Thyroid gland (tissue), 4 donors: ENCODE measurements around the gene QSOX2.

Source experiments
- CTCF ChIP-seq, 6 experiments: fragments of 200-600 bp in 3 of 6; fragments of 450-650 bp in 3 of 6; sonication (generic) in 3 of 6; IDR thresholded peaks; one replicate each; pipeline ENCODE4 v1.5.1; 2016 to 2019; ENCODE audit warnings: antibody characterized with exemption in 6 of 6, mild to moderate bottlenecking in 2 of 6, inconsistent platforms in 1 of 6, moderate library complexity in 1 of 6
- POLR2A ChIP-seq, 2 donors: fragments of 450-650 bp; IDR thresholded peaks; one replicate each; pipeline ENCODE4 v1.6.1; 2017; ENCODE audit warnings: antibody characterized with exemption in 2 of 2, mild to moderate bottlenecking in 2 of 2, moderate library complexity in 1 of 2

DNA sequence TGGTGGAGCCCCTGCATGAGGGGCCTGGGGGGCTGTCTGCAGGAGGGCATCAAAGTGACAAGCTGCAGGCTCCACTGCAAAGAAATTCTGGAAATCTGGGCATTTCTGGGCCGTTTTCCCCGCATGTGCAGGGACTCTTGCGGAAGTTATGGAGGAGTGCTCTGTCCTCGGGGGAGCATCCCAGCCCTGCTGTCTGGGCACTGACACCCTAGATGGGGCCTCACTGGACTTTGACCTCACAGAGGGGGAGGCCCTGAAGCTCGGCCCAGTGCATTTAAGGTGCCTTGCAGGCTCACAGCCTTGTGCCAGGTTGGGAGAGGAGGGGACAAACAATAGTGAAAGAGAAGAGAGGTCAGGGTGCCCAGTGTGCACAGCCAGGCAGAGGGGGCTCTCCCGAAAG lies 76.1 kb downstream of the QSOX2 start:
- TF ChIP-seq CTCF (IDR thresholded peaks at IDR 0.05) (no peak), POLR2A (IDR thresholded peaks at IDR 0.05) (no peak)
